Upper lobe of left lung (tissue), 4 donors: ENCODE measurements around the gene PACS2.

ENCODE experiments used
- CTCF ChIP-seq, 6 experiments: fragments of 450-650 bp in 4 of 6; fragments of 200-600 bp in 2 of 6; sonication (generic) in 2 of 6; IDR thresholded peaks; one replicate each; pipeline ENCODE4 v1.5.1; 2016 to 2019; ENCODE audit warnings: antibody characterized with exemption in 6 of 6
- POLR2AphosphoS5 ChIP-seq, 2 donors: sonication (generic); formaldehyde crosslinking; IDR thresholded peaks; one replicate each; pipeline ENCODE4 v1.5.1; 2017; ENCODE audit warnings: antibody characterized with exemption in 2 of 2

GRCh38 chr14:105287249-105288102 is 27.1 kb upstream of the PACS2 start:
- TF ChIP-seq CTCF (IDR thresholded peaks at IDR 0.05) = no peak
- TF ChIP-seq POLR2AphosphoS5 (IDR thresholded peaks at IDR 0.05) = no peak
